GM23338 (cell line): Measurements from ENCODE around the gene OGN. TPM values are rescaled to one million over a fixed set of nuclear protein-coding genes. Genes with fewer than 3 reads are reported as not detected.

Experiments
- CREB1 ChIP-seq: fragments of 250-450 bp; sonication (Bioruptor Pico); IDR thresholded peaks from 2 replicates; pipeline ENCODE4 v1.5.0; 2020; ENCODE audit warnings: low read depth, mild to moderate bottlenecking, moderate library complexity
- CTCF ChIP-seq, 2 experiments: fragments of 200-600 bp in 1 of 2; sonication (generic) in 1 of 2; conservative IDR thresholded peaks; 2 replicates each; pipeline versions ENCODE4 v1.5.1 to v1.6.1; 2016 to 2017; ENCODE audit warnings: antibody characterized with exemption in 2 of 2, low read depth in 2 of 2, mild to moderate bottlenecking in 2 of 2, moderate library complexity in 1 of 2
- ETS1 ChIP-seq: IDR thresholded peaks from 2 replicates; pipeline ENCODE4 v1.6.1; 2016; ENCODE audit warnings: antibody characterized with exemption
- EZH2 ChIP-seq: fragments of 200-600 bp; sonication (generic); IDR thresholded peaks from one replicate; pipeline ENCODE4 v1.8.0; 2017; ENCODE audit warnings: antibody characterized with exemption, mild to moderate bottlenecking, low read depth; ENCODE audit not compliant: unreplicated experiment
- ZNF114 ChIP-seq: fragments of 250-450 bp; sonication (Bioruptor Pico); IDR thresholded peaks from 2 replicates; pipeline ENCODE4 v1.5.0; 2020; ENCODE audit warnings: mild to moderate bottlenecking, moderate library complexity
- ZNF331 ChIP-seq: fragments of 250-450 bp; sonication (Bioruptor Pico); IDR thresholded peaks from 2 replicates; pipeline ENCODE4 v1.5.0; 2020; ENCODE audit warnings: low read depth, mild to moderate bottlenecking, moderate library complexity
- ZNF462 ChIP-seq: fragments of 250-450 bp; sonication (Bioruptor Pico); IDR thresholded peaks from 2 replicates; pipeline ENCODE4 v1.5.0; 2020; ENCODE audit warnings: mild to moderate bottlenecking, moderate library complexity
- polyA plus RNA-seq: library from polyadenylated mRNA; unstranded; fragments of >200 nt; fragmentation: Nextera tagmentation; extraction: Ambion mirVana; gene quantifications from 2 replicates; pipeline ENCODE4 v1.2.1, GENCODE V29; 2016
- total RNA-seq: library from RNA; depleted of rRNA; stranded (reverse); fragments of >200 nt; shearing (Covaris generic); gene quantifications from 2 replicates; pipeline ENCODE4 v1.2.3, GENCODE V29; 2014; rRNA removed

The OGN gene
- total and polyA plus RNA-seq, 2 experiments from 2014 or later = 2.5 TPM; not detected in 1

GRCh38 chr9:92333282-92333634 is 71.1 kb downstream of the OGN start (continued):
- TF ChIP-seq ZNF462 (no peak), CTCF (conservative IDR thresholded peaks at IDR 0.05; ENCODE audit: low read depth in 2 of 2) (no peak), CREB1 (CRISPR knock-in tag) (no peak), ZNF331 (CRISPR knock-in tag) (no peak), ETS1 (no peak), ZNF114 (CRISPR knock-in tag) (no peak), EZH2 (no peak)

Other genes starting within 250 kb of the OGN start
- 279 and 310 TPM in 2 replicates for gene IARS1, start 110.9 kb downstream of the OGN start, total RNA-seq
- gene IARS1, start 110.9 kb downstream of the OGN start, polyA plus RNA-seq = 94.6 and 105 TPM in 2 replicates
- gene NOL8, start 79.2 kb downstream of the OGN start, total RNA-seq = 26.0 and 26.6 TPM in 2 replicates
- gene NOL8, start 79.2 kb downstream of the OGN start, polyA plus RNA-seq = 34.1 and 42.7 TPM in 2 replicates
- gene CENPP, start 78.6 kb downstream of the OGN start, total RNA-seq = 12.5 and 12.6 TPM in 2 replicates
- 8.9 and 11.0 TPM in 2 replicates for gene CENPP, start 78.6 kb downstream of the OGN start, polyA plus RNA-seq
- not detected in 2 replicates for gene OMD, start 19.9 kb upstream of the OGN start, total RNA-seq
- gene OMD, start 19.9 kb upstream of the OGN start, polyA plus RNA-seq = 1.1 and 1.3 TPM in 2 replicates
- not detected in 2 replicates for gene ASPN, start 77.9 kb upstream of the OGN start, total RNA-seq
- 0.82 and 0.99 TPM in 2 replicates for gene ASPN, start 77.9 kb upstream of the OGN start, polyA plus RNA-seq
- gene ECM2, start 131.4 kb upstream of the OGN start, total RNA-seq = not detected in 2 replicates
- gene ECM2, start 131.4 kb upstream of the OGN start, polyA plus RNA-seq = 0.57 and 0.79 TPM in 2 replicates